K562 (cell line): Measurements from ENCODE around the gene DYNLL1. TPM values are rescaled to one million over a fixed set of nuclear protein-coding genes. Genes with fewer than 3 reads are reported as not detected.

Experiments used
- ATAC-seq: fragments of 200-7000 bp; cut with Tn5 transposase; 3 replicates; pipeline ENCODE4 v1.9.1; 2020; ENCODE audit warnings: moderate library complexity
- BruUV-seq: library from RNA; stranded (reverse); fragments of 400-500 nt; replicated peaks from 2 replicates; lab custom pipeline; 2021; lab: Mats Ljungman, UMichigan
- CTCF ChIA-PET: fragments of 300-600 bp; formaldehyde crosslinking; extraction: SDS; loops from one replicate; lab custom pipeline; 2021; ENCODE audit warnings: low intra/inter-chr PET ratio; lab: Yijun Ruan, JAX
- POLR2A ChIA-PET: fragments of 300-600, 350-650 bp; sonication (Branson Sonifier 250); formaldehyde crosslinking; extraction: SDS; loops from one replicate; lab custom pipeline; 2021; ENCODE audit warnings: antibody characterized with exemption, inconsistent platforms; lab: Yijun Ruan, JAX
- DNase-seq, 4 experiments: peaks; one replicate each; pipeline versions ENCODE4 v3.0.0 to v3.0.0-alpha.2; 2011 to 2018; ENCODE audit warnings: low spot score in 3 of 4, mixed read lengths in 3 of 4; ENCODE audit errors: extremely low read depth in 1 of 4
- FAIRE-seq: peaks from 2 replicates; lab custom pipeline; 2011; peaks lifted over from hg19 to GRCh38; lab: Jason Lieb, UNC
- H2AFZ ChIP-seq: 2 replicates; pipeline ENCODE4 v1.6.0; 2011; ENCODE audit warnings: low read depth, low read length, control low read depth, inconsistent platforms
- H3K27ac ChIP-seq: fragments of 200-600 bp; 3 replicates; pipeline ENCODE4 v1.8.0; 2011; ENCODE audit warnings: low read depth, mild to moderate bottlenecking, control low read depth, inconsistent platforms, low read length, moderate library complexity, mixed read lengths; ENCODE audit errors: extremely low read depth
- H3K27me3 ChIP-seq, 2 experiments: fragments of 300-600 bp in 1 of 2; 2 replicates in 1 of 2; 3 replicates in 1 of 2; pipeline versions ENCODE4 v1.6.0 to v1.8.0; 2011; ENCODE audit warnings: inconsistent platforms in 2 of 2, low read length in 2 of 2, mild to moderate bottlenecking in 1 of 2, mixed read lengths in 1 of 2, moderate library complexity in 1 of 2; ENCODE audit not compliant: control insufficient read depth in 2 of 2, insufficient read depth in 2 of 2
- H3K36me3 ChIP-seq: fragments of 300-600 bp; 3 replicates; pipeline ENCODE4 v1.8.0; 2011; ENCODE audit warnings: mild to moderate bottlenecking, low read length, inconsistent platforms; ENCODE audit not compliant: control insufficient read depth, insufficient read depth
- H3K4me1 ChIP-seq, 2 experiments: fragments of 200-600 bp in 1 of 2; replicated peaks in 1 of 2; 2 replicates in 1 of 2; 3 replicates in 1 of 2; pipeline versions ENCODE4 v1.5.1 to v1.8.0; 2011; ENCODE audit warnings: inconsistent platforms in 2 of 2, low read length in 2 of 2, mild to moderate bottlenecking in 1 of 2, mixed read lengths in 1 of 2, moderate library complexity in 1 of 2; ENCODE audit not compliant: control insufficient read depth in 2 of 2, insufficient read depth in 2 of 2
- H3K4me2 ChIP-seq: 2 replicates; pipeline ENCODE4 v1.6.1; 2011; ENCODE audit warnings: low read length, control low read depth, inconsistent platforms, mixed read lengths; ENCODE audit not compliant: insufficient read depth
- H3K4me3 ChIP-seq: fragments of 200-600 bp; sonication (generic), shearing (Covaris generic); 2 replicates; pipeline ENCODE4 v1.5.1; 2016; ENCODE audit warnings: control low read depth, inconsistent platforms
- H3K79me2 ChIP-seq: fragments of 200-600 bp; 3 replicates; pipeline ENCODE4 v1.8.0; 2011; ENCODE audit warnings: low read length, inconsistent platforms; ENCODE audit not compliant: control insufficient read depth, insufficient read depth
- H3K9ac ChIP-seq, 2 experiments: 2 replicates each; pipeline versions ENCODE4 v1.6.0 to v1.6.1; 2011; ENCODE audit warnings: low read depth in 2 of 2, low read length in 2 of 2, control low read depth in 1 of 2, inconsistent platforms in 1 of 2, mild to moderate bottlenecking in 1 of 2, mixed read lengths in 1 of 2; ENCODE audit not compliant: insufficient read depth in 1 of 2
- H3K9me1 ChIP-seq: one replicate; pipeline ENCODE4 v1.6.0; 2011; ENCODE audit warnings: inconsistent platforms, mild to moderate bottlenecking, low read length, moderate library complexity; ENCODE audit not compliant: control insufficient read depth, insufficient read depth
- H3K9me3 ChIP-seq: replicated peaks from 2 replicates; pipeline ENCODE4 v1.5.1; 2011; ENCODE audit warnings: low read depth, low read length, inconsistent platforms; ENCODE audit not compliant: control insufficient read depth, insufficient read depth
- H4K20me1 ChIP-seq: replicated peaks from 2 replicates; pipeline ENCODE4 v1.6.1; 2011; ENCODE audit warnings: low read length, inconsistent platforms, mixed read lengths; ENCODE audit not compliant: control insufficient read depth, insufficient read depth
- HEY1 ChIP-seq: fragments of 250-450 bp; sonication (Bioruptor Pico); IDR thresholded peaks from 2 replicates; pipeline ENCODE4 v1.5.0; 2020; ENCODE audit warnings: mild to moderate bottlenecking, moderate library complexity, borderline replicate concordance
- NR1H2 ChIP-seq: sonication (generic); formaldehyde crosslinking; IDR thresholded peaks from 2 replicates; pipeline ENCODE4 v1.4.0; 2020; ENCODE audit warnings: mild to moderate bottlenecking, missing genetic modification reagents
- POLR2A ChIP-seq: fragments of 450-650 bp; conservative IDR thresholded peaks from 2 replicates; pipeline ENCODE4 v1.6.1; 2016
- POLR2AphosphoS5 ChIP-seq: IDR thresholded peaks from 2 replicates; pipeline ENCODE4 v1.6.1; 2011; ENCODE audit warnings: mild to moderate bottlenecking, low read depth, low read length, moderate library complexity; ENCODE audit not compliant: control insufficient read depth, insufficient read depth
- RBFOX2 ChIP-seq: fragments of 200-400 bp; formaldehyde crosslinking; IDR thresholded peaks from 2 replicates; pipeline ENCODE4 v1.6.1; 2017; ENCODE audit warnings: low read depth, mild to moderate bottlenecking, low read length, moderate library complexity
- SIRT6 ChIP-seq: IDR thresholded peaks from one replicate; pipeline ENCODE4 v1.6.1; 2012; ENCODE audit warnings: low read depth, mild to moderate bottlenecking, control low read depth, inconsistent platforms, low read length, moderate library complexity
- TCF3 ChIP-seq: sonication (generic); formaldehyde crosslinking; IDR thresholded peaks from 2 replicates; pipeline ENCODE4 v1.4.0; 2020; ENCODE audit warnings: mild to moderate bottlenecking, missing genetic modification reagents
- ZNF274 ChIP-seq: IDR thresholded peaks from 2 replicates; pipeline ENCODE4 v1.6.1; 2011; ENCODE audit warnings: low read depth, mild to moderate bottlenecking, low read length, moderate library complexity, borderline replicate concordance
- ZNF511 ChIP-seq: sonication (generic); formaldehyde crosslinking; IDR thresholded peaks from 2 replicates; pipeline ENCODE4 v1.8.0; 2022; ENCODE audit warnings: mild to moderate bottlenecking, missing genetic modification reagents
- ZNF639 ChIP-seq, 2 experiments: fragments of 200-800 bp in 1 of 2; sonication (Bioruptor generic) in 1 of 2; sonication (generic) in 1 of 2; formaldehyde crosslinking in 1 of 2; IDR thresholded peaks in 1 of 2; conservative IDR thresholded peaks in 1 of 2; 2 replicates each; pipeline versions ENCODE4 v1.5.0 to v1.6.1; 2016 to 2020; ENCODE audit warnings: missing compliant biosample characterization in 1 of 2, missing genetic modification characterization in 1 of 2, missing genetic modification reagents in 1 of 2
- ZNF76 ChIP-seq: fragments of 250-450 bp; sonication (Bioruptor Pico); IDR thresholded peaks from 2 replicates; pipeline ENCODE4 v1.4.0; 2020; ENCODE audit warnings: mild to moderate bottlenecking, moderate library complexity, borderline replicate concordance
- WGBS: fragments of 100-300 bp; shearing (Covaris generic); methylation state at CpG from one replicate; pipeline ENCODE4 v1.1.6; 2016; ENCODE audit warnings: low coverage, mixed read lengths; ENCODE audit not compliant: insufficient coverage; ENCODE audit errors: missing lambda C conversion rate; 5-methylcytosine and 5-hydroxymethylcytosine counted together
- in situ Hi-C: fragments of 300-500 bp; cut with MboI; formaldehyde crosslinking; loops from 4 replicates; pipeline ENCODE4 v1.15.0; 2018; ENCODE audit warnings: inconsistent platforms, mixed read lengths
- intact Hi-C: fragments of 100-400 bp; cut with micrococcal nuclease; formaldehyde crosslinking; loops from 2 replicates; pipeline ENCODE4 v1.14.2; 2022
- polyA plus RNA-seq, 8 experiments: library from polyadenylated mRNA; depleted of rRNA in 4 of 8; stranded (reverse) in 5 of 8; unstranded in 3 of 8; fragments of >200 nt; fragmentation: Nextera tagmentation in 2 of 8; fragmentation: Illumina TruSeq in 1 of 8; extraction: Ambion mirVana in 2 of 8; extraction: Trizol in 1 of 8; gene quantifications; 2 replicates each; pipeline versions ENCODE4 v1.2.1 to v1.2.3, GENCODE V29; 2011 to 2014; ENCODE audit warnings: inconsistent platforms in 1 of 8, missing spikeins in 1 of 8
- total RNA-seq, 7 experiments: library from RNA; depleted of rRNA in 6 of 7; stranded (reverse); fragments of >200 nt in 6 of 7; fragmentation: Illumina TruSeq in 2 of 7; extraction: Trizol in 2 of 7; gene quantifications; 2 replicates each; pipeline versions ENCODE4 v1.2.1 to v1.2.3, GENCODE V29; 2011 to 2021; ENCODE audit warnings: low replicate concordance in 1 of 7

DYNLL1 gene
- total and polyA plus RNA-seq, 9 of the 15 experiments (the other 6 are each of a cell fraction or from before 2014, with no cell fraction given): 303 to 1,112 (median 468) TPM

GRCh38 chr12:120463712-120464111 is 32.2 kb upstream of the DYNLL1 start:
- peaks cover 92% of the 10 kb centered on the region for H3K36me3 ChIP-seq
- H3K9me1 ChIP-seq: no peaks in the 10 kb centered on the region
- H4K20me1 ChIP-seq: peaks cover 33% of the 10 kb centered on the region
- no peak overlapping the region for H2AFZ ChIP-seq
- H3K27me3 ChIP-seq: no peaks in the 10 kb centered on the region
- ChIA-PET CTCF (no interaction called here), POLR2A (interaction anchor here (0.6 to 3.5 kb wide), 16 partner anchors 7 to 172 kb away, joined by 3 to 18 read pairs (median 3); partner anchors contain the start of genes GATC, RNU4-2 and TRIAP1)
- H3K4me3 ChIP-seq: no peak overlapping the region
- peaks cover 5 to 6% of the 10 kb centered on the region in 2 experiments; a peak in 4 of 5 replicates for H3K4me1 ChIP-seq
- intact Hi-C loops: no loop called here
- FAIRE-seq (peak; percentile 11), ATAC-seq (no peak), DNase-seq (no peak)
- H3K79me2 ChIP-seq: peaks cover 52% of the 10 kb centered on the region
- WGBS: 84% methylated on average over 5 of the region's 5 CpGs
- in situ Hi-C loops: no loop called here
- H3K27ac ChIP-seq: no peak overlapping the region
- H3K4me2 ChIP-seq: no peak overlapping the region
- no peak overlapping the region for H3K9ac ChIP-seq
- no TSS peak for BruUV-seq
- peak; percentile 19 for TF ChIP-seq POLR2A
- no peak for TF ChIP-seq ZNF274
- TF ChIP-seq ZNF76 (CRISPR knock-in tag): no peak
- no peak for TF ChIP-seq NR1H2
- peak; percentile 20; the same call in 1 of the 2 replicates for TF ChIP-seq POLR2AphosphoS5
- no peak for TF ChIP-seq TCF3
- TF ChIP-seq RBFOX2: 0 out of 2 replicates have a peak, but pooled peaks have one; percentile 37
- no peak for TF ChIP-seq HEY1 (CRISPR knock-in tag)
- no peak for TF ChIP-seq SIRT6
- TF ChIP-seq ZNF511 (CRISPR knock-in tag): no peak
- no peak for TF ChIP-seq ZNF639 (CRISPR knock-in tag; conservative IDR thresholded peaks at IDR 0.05 in 1 of 2, IDR thresholded peaks at IDR 0.05 in 1 of 2)
- H3K9me3 ChIP-seq: no peaks in the 10 kb centered on the region
